GM21360 (cell line): ENCODE data around the gene FBH1.
"Not testable (repeated sequence)": the region's sequence is repeated elsewhere in the genome, so short reads cannot be mapped to it uniquely, and the experiment has no call there.

Experiments
- ATAC-seq: cut with Tn5 transposase; IDR thresholded peaks from one replicate; pipeline ENCODE4 v1.9.1; 2021; ENCODE audit warnings: mild to moderate bottlenecking, moderate library complexity; ENCODE audit not compliant: unreplicated experiment

FBH1 gene

DNA sequence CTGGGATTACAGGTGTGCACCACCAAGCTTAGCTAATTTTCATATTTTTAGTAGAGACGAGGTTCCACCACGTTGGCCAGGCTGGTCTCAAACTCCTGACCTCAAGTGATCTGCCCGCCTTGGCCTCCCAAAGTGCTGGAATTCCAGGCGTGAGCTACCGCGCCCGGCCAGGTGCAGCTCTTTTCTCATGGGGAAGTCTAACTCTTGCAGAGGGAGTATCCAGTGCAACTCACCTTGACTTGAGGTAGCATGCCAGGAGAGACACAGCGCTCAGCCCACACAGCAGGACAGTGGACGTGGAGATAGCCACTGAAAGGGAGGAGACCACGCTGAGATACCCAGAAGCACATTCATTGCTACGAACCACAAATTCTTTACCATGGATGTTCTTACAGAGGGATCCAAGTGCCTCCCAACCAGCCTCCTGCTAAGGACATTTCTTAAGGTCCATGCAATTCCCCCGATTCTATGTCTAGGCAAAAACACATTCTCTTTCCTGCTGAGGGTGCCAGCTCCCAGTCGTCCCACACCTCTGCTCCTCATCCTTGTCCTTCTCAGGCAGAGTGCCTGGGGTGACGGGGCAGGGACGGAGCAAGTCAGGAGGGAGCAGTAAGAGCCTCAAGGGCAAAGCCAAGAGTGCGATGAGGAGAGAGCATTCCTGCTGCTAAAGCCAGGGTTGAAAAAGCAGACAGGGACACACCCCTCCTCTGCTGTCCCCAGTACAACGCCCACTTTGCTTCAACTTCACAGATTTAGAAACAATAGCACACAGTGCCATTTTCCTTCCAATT, 66.3 kb downstream of the FBH1 start:
- ATAC-seq, result no peak

DNA sequence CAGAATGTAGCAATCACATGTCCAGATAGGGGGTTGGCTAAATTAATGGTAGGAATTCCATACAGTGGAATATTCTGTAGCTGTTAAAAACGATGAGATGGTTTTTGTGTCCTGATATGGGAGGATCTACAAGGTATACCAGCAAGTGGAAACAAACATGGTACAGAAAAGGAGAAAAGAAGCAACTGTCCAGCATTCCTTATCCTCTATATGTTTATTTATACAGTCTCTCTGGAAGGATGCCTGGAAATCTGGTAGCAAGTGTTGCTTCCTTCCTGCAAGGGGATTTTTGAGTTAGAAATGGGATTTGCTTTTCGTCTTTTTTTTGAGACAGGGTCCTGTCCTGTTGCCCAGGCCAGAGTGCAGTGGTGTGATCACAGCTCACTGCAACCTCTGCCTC, 68.0 kb downstream of the FBH1 start:
- no peak for ATAC-seq

DNA sequence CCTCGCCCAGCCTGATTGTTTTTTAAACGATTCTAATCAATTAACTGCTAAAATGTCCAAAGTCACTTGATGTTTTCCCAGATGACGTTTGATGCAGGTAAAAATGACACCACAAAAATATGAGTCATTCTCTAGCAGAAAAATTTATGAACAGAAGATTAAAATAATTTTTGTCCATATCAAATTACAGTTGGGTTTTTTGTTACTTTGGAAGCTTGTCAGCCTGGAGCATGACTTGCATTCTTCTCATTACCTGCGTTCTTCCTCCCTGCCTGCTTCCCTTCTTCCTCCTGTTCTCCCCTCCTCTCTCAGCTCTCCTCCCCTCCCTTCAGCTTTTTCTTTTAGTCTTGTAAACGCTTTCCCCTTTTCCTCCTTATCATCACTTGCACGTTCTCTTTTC, 68.6 kb downstream of the FBH1 start:
- ATAC-seq, result no peak

DNA sequence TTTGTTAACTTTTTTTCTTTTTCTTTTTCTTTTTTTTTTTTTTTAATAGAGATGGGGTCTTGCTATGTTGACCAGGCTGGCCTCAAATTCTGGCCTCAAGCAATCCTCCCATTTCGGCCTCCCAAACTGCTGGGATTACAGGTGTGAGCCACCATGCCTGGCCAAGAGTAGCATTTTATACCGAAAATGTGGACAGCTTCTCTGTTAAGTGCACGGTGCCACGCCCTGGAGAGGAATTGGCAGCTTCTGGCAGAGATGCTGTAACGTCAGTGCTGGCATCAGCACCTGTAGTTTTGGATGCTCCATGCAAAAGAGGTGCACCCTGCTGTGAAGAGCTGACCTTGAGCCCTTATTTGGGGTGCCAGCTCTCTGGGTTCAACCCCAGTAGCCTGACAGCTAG, 69.1 kb downstream of the FBH1 start:
- no peak for ATAC-seq

DNA sequence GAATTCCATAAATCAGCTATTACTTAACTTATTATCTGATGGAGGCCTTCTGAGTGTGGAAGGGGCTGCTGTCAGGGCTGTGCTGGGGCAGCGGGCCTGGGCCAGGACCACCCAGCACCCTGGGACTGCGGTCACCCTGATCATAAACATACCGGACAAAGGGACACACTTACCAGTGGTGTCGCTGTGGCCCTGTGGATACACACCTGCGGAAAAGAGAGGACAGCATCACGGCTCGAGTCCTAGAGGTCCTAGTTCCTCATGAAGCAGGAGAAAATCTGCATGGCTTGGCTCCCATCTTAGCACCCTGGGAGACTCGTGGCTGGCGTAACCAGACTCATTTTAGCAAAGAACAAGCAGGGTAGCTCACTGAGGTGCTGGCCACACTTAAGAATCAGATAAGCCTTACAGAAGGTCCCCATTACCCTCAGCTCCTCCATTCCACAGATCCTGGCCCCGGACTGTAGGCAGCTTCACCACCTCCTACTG, 69.6 kb downstream of the FBH1 start:
- no peak for ATAC-seq

DNA sequence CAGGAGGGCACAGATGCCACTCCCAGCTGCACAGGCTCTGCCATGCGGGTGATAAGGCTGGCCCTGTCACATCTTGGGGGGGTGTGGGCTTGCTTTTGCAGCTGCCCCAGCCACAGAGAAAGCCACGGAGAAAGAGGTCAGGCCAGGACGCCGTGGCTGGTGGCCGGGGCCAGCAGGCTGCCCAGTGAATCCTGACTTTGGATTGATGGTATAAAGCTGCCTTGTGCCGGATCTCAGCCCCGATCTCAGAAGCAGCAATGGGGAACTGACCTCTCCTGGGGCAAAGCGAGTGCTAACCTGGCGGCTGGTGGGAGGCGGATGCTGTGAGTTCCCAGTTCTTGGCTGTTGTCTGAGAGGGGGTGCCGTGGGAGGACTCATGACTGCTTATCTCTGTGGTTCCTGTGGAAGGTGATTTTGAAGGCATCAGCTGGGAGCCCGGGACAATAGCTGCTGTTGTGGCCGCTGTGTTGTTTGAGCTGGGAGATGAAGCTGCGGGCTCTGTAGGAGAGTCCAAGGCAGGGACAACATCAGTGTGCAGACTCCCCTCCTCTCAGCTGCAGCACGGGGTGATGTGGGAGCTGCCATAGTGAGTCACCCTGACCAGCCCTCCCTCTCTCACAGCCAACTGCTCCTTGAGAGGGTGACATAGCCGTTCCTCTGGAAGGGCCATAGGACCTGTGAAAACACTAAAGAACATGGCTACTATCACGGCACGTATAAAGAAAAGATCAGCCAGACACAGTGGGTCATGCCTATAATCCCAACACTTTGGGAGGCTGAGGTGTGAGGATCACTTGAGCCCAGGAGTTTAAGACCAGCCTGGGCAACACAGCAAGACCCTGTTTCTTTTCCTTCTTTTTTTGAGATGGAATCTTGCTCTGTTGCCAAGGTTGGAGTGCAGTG, 70.3 kb downstream of the FBH1 start:
- ATAC-seq, result no peak

DNA sequence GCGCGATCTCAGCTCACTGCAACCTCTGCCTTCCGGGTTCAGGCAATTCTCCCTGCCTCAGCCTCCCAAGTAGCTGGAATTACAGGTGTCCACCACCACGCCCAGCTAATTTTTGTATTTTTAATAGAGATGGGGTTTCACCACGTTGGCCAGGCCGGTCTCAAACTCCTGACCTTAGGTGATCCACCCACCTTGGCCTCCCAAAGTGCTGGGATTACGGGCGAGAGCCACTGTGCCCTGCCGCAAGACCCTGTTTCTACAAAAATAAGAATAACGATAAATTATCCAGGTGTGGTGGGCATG, 70.9 kb downstream of the FBH1 start:
- not testable (repeated sequence) for ATAC-seq

DNA sequence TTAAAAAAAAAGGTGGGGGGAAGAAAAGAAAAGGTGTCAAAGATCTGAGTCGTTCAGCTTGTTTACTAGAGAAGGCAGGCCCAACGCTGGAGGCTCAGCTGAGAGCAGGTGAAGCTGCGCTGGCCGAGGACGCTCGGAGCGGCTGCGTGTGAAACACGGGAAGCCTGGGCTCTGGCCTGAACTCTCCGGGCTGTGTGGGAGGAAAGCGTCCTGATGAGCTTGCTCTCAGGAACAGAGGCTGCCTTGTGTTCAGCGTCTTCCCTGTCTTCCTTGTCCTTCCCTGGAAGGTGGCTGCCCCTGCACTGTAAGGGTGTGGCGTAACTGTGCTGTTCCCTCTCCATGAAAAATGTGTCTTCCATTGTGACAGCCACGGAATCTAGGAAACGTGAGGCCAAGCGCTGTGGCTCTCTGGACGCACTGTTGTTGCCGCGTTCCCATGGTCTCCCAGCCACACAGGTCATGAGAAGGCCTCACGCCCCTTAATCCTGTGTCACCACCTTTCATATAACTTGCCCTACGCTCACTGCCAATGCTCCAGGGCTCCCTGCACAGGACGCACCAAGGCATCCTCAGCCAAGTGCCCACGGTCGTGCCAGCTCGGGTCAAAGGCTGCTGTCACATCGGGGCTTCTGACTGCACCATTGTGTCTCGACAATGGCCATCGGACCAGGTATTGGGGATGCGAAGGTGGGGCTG, 71.5 kb downstream of the FBH1 start:
- ATAC-seq, result no peak

DNA sequence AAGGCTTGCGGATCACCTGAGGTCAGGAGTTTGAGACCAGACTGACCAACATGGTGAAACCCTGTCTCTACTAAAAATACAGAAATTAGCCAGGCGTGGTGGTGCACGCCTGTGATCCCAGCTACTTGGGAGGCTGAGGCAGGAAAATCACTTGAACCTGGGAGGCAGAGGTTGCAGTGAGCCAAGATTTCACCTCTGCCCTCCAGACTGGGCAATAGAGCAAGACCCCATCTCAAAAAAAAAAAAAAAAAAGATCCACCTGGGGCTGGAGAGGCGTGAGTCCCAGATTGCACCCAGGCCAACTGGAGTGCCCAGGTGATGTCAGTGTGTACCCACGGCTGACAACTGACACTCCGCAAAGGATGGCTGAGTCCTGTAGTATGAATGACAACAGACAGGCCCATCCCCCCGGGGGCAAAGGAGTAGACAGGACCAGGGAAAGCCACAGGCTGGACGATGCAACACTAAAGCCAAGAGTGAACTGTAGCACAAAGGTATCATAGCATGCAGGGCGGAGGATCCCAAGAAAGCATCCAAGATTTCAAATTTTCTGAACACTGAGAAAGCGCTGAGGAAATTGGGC, 72.4 kb downstream of the FBH1 start:
- ATAC-seq, result not testable (repeated sequence)

DNA sequence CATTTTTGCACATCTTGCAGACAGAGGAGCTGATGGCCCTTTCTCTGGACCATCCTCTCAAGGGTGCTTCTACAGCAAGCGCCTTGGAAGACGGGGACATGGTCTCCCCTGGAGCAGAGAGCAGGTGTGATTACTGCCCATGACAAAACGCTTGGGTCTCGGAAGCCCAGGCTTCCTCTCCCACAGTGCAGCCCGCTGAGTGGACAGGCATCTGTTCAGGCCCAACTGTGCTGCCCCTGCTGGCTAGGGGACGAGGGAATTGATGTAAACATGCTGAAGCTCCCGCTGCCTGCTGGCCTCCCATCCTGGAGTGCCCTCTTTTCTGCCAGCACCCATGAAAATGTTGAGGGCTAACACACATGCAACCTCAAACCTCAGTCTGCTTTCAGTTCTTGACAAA, 73.0 kb downstream of the FBH1 start:
- ATAC-seq, result no peak

DNA sequence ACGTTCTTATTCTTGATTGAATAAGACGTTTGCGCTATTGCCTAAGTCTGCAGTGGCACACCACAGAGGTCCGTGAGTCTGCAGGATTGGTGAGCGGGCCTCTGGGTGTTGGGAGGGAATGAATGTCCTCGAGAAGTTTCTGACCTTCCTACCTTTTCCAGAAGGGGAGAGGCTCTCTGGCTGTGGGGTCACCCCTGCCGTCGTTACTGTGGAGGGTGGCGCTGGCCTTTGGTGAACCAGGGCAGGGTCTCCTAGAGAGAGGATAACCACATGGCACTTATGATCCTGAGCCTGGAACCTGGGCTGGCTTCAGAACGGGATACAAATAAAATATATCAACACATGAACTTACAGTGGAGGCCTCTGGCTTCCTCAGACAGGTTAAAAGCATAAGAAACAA, 73.5 kb downstream of the FBH1 start:
- no peak for ATAC-seq

DNA sequence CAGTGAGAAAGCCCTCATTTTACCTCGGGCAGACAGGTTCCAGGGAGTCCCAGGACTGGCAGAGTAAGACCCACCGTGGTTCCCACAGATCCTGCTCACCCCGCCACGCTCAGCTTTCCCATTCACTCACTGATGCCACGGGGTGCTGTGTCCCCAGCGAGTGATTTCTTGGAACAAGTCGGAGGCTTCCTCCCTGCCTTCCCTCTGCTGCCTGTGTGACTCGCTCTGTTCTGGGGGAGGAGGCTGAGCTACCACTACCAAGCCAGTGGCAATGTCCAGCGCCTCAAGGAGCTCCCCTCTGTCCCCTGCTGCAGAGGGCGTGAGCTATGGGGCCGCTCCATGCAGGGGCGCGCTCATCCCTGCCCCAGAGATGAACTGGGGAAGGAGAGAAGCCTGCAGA, 74.7 kb downstream of the FBH1 start:
- ATAC-seq, result no peak

DNA sequence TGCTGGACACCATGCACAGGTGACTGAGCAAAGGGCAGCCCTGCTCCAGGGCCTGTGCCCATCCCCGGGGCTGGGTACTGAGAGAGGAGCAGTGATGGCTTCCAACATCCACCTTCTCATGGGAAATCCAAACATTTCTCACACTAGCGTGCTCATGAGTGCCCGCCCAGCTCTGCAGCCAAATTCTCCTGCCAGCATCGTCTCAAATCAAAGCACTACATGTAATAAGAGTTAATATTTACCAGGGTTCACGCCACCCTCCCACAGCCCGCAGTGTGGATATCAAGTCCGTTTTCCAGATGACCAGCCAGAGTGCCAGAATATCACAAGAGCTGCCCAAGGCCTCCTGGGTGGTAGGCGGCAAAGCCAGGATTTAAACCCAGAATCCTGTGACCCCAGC, 75.2 kb downstream of the FBH1 start:
- no peak for ATAC-seq

DNA sequence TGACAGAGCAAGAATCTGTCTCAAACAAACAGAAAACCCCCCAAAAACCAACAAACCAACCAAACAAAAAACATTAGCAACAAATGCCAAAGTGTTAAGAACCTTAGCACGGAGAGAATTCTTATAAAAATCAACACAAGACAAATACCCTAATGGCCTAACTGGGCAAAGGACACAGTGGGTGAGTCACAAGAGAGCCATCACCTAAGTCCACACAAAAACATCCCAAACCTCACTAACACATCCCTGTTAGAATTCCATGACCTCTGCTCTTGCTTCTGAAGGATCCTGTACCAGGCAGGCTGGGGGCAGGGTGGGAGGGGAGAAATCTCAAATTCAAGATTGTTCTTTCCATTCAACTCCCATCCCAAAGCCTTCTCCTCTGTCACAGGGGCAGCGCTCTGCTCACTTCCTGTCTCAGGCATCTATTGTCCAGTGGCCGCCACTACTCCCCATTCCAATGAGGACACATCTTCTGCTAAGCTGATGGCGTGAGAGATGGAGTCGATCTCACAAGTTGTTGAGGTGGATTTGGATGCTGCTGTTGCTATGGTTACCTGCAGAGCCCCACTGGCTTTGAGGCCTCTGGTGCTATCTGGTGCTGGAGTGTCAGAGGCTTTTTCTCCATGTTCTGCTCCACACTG, 78.1 kb downstream of the FBH1 start:
- ATAC-seq, result no peak

DNA sequence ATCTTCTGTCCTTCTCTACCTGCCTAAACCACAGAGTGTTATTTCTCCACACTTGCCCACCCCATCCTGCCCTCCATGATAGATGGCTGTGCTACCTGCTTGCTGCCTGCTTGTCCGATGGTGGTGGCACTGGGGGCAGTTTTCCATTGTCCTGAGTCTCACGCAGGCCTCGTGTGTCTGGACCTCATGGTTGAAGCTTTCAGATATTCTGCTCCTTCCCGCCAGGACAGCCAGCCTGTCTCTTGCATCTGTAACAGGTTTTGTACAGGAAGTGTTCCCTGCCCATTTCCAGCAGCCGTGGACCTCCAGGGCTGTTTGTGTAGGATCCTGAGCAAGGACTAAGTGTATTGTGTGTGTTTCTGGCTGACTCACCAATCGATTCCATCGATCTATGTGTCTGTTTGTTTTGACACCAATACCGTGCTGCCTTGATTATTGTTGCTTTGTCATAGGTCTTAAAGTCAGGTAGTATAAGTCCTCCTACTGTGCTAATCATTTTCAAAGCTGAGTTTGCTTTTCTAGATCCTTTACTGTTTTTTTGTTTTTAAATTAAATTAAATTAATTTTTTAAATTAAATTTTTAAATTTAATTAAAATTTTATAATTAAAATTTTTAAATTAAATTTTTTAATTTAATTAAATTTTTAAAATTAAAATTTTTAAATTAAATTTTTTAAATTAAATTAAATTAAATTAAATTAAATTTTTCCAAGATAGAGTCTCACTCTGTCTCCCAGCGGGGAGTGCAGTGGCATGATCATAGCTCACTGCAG, 78.8 kb downstream of the FBH1 start:
- no peak for ATAC-seq

DNA sequence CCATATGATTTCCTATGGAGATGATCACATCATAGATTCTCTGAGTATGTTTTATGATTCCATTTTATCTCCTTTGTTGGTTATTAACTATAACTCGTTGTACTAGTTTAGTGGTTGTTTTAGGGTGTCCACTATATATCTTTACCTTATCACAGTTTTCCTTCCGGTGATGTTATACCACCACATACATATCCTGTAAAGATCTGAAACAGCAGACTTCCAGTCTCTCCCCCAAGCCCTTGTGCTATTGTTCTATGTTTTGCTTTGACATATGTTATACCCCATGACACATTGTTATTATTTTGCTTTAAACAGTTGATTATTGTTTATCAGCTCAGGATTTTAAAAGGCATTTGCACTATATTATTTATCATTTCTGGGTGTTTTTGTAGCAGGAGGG, 80.0 kb downstream of the FBH1 start:
- no peak for ATAC-seq

DNA sequence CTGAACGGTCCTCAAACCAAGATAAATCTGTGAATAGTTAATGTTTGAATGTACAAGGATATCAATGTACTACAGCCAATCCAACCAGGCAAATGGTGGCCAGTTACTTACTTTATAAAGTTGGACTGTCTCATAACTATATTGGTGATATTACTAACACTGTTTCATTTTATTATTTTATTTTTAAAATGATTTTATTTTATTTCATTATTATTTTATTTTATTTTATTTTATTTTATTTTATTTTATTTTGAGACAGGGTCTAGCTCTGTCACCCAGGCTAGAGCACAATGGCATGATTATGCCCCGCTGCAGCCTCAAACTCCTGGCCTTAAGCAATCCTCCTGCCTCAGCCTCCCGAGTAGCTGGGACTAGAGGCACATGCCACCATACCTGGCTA, 80.5 kb downstream of the FBH1 start:
- no peak for ATAC-seq

DNA sequence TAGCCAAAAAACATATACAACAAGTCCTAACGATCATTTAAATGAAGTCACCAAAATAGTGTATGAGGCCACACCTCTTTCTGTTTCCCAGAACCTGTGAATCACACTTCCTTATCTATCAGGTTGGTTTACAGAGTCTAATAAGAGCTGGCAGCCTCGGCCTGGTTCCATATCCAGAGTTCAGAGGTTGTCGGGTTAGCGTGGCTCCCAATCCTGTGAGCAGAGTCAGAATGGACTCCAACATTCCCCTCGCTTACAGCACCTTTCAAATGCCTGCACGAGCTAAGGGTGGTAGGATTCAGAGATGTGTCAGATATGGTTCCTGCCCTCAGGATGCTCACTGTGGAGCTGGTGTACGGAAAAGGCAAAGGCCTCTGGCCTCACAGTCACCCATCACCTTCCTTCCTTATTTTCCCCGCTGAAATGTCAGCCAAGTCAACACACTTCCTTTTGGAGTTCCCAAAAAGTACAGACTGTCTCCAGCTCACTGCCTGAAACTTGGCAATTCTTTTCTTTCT, 81.3 kb downstream of the FBH1 start:
- no peak for ATAC-seq

DNA sequence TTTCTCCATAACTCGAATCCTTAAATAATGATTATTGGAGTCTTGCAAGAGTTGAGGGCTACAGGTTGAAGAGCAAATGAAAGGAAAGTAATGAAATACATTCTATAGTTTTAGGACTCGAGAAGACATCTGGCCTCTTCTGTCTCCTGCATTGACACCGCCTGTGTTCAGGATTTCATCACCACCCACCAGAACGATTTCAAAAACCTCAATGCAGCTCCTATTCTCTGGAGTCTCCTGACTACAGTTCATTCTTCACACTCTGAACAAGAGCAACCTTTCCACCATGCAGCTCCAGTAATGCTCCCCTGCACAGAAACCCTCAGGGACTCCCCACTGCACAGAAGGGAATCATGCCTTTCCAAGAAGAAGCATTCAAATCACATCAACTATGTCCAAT, 81.8 kb downstream of the FBH1 start:
- no peak for ATAC-seq

DNA sequence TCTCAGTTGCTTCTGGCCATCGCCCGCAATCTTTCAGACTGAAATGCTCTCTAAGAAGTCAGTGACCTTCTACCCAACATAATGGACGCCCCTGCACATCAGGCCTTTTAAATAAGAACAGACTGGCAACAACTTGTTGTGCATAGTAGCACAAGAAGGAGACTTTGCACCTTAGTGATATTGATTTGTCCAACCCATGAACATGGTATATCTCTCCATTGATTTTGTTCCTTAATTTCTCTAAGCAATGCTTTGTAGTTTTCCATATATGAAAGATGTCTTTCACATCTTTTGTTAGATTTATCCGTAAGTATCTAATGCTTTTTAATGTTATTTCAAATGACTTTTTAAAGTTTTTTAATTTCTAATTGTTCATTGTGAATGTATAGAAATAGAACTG, 83.0 kb downstream of the FBH1 start:
- no peak for ATAC-seq
